DMS53 (cell line): Measurements from ENCODE around the gene CYP4B1.
"Not testable (repeated sequence)": the region's sequence is repeated elsewhere in the genome, so short reads cannot be mapped to it uniquely, and the experiment has no call there.

Experiments used
- DNase-seq: peaks from one replicate; lab custom pipeline; 2025; lab: John Stamatoyannopoulos, UW

CYP4B1 gene

DNA sequence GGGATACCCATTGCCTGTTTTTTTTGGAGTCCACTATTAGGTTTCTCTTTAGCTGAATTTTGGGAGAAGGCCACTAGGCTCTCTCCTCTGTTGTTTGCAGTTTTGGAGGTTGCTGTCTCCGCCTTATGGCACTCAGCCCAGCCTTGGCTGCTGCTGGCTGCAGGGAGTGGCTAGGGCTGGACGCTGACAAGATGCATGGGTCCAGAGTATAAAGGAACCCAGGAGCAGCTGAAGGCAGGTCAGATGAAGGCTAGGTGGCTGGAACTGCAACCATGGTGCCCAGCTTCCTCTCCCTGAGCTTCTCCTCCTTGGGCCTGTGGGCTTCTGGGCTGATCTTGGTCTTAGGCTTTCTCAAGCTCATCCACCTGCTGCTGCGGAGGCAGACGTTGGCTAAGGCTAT, at the start of gene CYP4B1:
Gene CYP4B1, plus strand, starts transcription at position 237 of the 400 bp plus-strand sequence. Its CDS starts 36 bp downstream, at position 273.
- DNase-seq = no peak

- DNase-seq = no peak
These were observed 49.4 kb upstream of the CYP4B1 start for GRCh38 chr1:46749404-46749803.

DNA sequence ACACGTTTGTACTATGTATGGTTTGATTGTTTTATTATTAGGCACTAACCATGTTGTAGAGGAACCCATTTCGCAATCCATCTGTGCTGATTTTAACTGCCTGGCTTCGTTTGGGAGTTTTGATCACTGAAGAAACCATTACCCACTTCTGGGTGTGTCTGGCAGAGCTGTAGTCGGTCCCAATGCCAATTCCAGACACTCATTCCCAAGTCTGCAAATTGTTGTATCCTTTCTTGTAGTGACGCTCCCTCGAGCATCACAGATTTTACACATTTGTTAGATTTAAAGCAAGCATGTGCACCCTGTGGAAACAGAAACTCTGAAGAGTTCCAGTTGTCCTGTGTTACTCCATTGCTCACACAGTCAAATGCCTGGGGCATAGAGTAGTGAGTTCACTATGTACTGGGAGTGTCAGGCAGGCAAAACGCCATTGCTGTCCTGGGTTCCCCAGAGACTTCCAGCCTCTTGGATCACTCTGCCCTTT, 48.9 kb upstream of the CYP4B1 start:
- DNase-seq = no peak

DNA sequence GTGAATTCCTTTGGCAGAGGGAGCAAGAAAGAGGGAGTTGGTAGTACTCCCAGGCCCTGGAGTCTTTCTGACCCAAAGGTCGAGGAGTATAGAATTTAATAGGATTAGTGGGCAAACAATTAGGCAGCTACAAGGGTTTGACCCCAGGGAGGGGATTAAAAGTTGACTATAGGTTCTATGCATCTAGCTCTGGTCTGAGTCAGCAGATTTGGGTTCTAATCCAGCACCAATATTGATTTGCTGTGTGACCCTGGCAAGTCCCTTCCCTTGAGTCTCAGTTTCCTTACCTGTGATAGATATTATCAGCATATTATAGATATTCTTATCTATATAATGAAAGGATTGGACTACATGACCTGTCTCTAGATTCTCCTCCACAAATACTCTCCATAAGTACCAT, 44.9 kb upstream of the CYP4B1 start:
- DNase-seq = no peak

DNA sequence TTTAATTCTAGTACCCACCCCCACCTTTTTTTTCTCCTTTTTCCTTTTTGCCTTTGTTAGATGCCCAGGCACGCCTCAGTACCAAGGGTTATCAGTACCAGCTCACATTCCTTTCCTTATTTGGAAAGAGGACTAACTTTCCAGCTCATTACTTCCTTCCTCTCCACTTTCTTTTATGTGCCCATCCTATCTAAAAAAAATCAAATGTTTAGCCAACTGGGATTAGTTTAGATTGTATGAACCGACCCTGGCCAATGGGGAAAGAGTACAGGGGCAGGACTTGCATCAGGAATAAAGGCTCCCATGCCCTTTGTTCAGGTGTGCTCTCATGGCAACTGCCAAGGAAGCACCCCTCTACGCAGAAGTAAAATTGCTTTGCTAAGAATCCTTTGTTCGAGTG, 44.1 kb upstream of the CYP4B1 start:
- DNase-seq = peak; percentile 39

- DNase-seq = peak; percentile 63
These were observed 43.7 kb upstream of the CYP4B1 start for GRCh38 chr1:46755121-46755520.

DNA sequence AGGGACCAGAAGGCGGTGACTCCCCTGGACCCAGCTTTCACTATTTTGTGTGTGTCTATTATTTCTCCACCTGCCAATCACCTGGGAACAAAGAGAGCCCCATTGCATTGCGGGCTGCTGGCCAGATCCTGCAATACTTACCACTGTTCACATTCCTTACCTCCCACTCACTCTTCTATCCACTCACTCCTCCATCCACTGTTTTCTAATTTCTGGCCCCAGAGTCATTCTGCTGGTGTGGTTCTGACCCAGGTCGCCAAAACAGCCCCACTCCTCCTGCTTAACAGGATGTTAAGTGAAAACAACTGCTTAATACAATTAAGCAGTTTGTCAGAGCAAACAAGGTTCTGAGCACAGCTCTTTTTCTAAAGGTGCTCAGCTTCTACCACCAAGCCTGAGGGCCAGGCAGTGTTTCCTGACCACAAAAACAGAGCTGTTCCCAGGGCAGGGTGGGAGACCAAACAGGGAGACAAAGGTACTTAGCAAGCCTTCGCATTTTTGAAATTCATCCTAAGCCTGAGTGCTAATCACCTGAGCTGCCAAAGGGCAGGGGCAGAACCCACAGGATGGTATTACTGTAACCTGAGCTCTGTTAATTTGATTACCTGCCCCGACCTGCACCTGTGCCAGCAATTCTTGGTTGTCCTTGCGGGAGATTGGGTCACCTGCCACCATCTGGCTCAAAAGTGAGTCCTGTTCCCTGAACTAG, 41.4 kb upstream of the CYP4B1 start:
- peak; percentile 93 for DNase-seq

- DNase-seq = no peak
These were observed 40.8 kb upstream of the CYP4B1 start for GRCh38 chr1:46757956-46758528.

GRCh38 chr1:46760558-46761166, 38.2 kb upstream of the CYP4B1 start:
- DNase-seq = no peak

DNA sequence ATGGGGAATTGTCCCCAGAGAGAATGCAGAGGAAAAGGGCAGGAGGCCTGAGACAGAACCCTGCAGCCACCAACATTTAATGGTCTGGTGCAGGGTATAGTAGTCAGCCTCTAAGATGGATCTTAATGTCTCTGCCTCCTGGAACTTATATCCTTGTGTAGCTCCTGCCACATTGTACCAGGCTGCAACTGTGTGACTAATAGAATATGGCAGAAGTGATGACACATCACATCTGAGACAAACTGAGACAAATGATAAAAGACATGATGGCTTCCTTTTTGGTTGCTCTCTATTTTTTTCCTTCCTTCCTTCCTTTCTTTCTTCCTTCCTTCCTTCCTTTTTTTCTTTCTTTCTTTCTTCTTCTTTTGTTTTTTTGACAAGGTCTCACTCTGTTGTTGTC, 37.1 kb upstream of the CYP4B1 start:
- peak; percentile 76 for DNase-seq

- DNase-seq = no peak
These were observed 34.4 kb upstream of the CYP4B1 start for GRCh38 chr1:46764402-46764801.

GRCh38 chr1:46767649-46768282, 31.1 kb upstream of the CYP4B1 start:
- DNase-seq = peak; percentile 99

DNA sequence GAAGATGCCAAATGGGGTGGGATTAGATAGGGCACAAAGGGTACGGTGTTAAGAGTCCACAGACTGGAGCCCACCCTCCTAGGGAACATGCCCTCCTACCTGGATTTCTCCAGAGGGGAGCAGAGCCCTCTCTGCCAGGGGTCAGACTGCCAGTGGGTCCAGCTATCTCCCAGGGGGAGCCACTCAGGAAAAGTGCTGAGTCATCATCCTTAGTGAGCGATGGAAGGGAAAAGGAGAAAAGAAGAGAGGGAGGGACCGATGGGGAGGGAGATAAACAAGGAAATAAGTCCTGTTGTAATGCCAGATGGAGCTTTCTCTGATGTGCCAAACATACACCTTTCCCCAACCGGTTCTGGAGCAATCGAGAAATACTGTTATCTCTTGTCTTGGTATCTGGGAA, 30.4 kb upstream of the CYP4B1 start:
- DNase-seq = peak; percentile 40

GRCh38 chr1:46769028-46769740, 29.7 kb upstream of the CYP4B1 start:
- no peak for DNase-seq

- peak; percentile 64 for DNase-seq
These were observed 28.3 kb upstream of the CYP4B1 start for GRCh38 chr1:46770541-46770940.

DNA sequence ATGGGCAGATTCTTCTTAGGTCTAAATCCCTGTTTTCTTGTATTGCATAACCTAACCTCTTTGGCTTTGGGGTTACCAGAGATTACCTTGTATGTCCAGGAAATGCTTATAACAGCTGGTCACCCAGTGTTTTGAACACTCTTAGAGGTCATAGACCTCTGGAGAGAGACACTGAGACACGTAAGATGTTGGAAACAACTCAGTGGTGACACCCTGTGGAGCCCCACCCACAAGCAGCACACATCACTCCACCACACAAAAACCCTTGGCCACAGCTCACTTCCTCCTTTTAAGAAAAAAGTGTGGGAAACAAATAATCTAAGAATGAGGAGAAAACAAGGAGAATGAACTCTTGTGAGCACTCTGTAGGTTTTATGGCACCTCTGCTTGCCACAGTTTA, 26.3 kb upstream of the CYP4B1 start:
- DNase-seq = peak; percentile 61

- DNase-seq = no peak
These were observed 24.5 kb upstream of the CYP4B1 start for GRCh38 chr1:46774297-46774696.

- not testable (repeated sequence) for DNase-seq
These were observed 20.4 kb upstream of the CYP4B1 start for GRCh38 chr1:46778456-46778855.

DNA sequence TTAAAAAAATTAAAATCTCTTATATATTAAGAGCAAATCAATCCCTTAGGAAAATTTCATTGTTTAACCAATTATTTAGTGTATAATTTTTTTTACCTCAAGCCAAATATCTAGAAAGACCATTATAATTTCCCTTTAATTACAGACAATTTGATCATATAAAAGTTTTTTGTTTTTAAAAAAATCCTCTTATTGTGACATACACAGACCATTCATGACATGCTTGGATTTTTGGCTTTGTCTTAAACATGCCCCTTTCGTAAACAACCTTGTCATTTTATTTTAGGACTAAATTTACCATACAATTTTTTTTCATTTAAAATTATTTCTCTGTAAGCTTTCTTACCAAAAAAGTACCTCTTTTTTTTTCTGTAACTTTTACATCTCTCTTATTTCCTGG, 14.2 kb upstream of the CYP4B1 start:
- peak; percentile 73 for DNase-seq

DNA sequence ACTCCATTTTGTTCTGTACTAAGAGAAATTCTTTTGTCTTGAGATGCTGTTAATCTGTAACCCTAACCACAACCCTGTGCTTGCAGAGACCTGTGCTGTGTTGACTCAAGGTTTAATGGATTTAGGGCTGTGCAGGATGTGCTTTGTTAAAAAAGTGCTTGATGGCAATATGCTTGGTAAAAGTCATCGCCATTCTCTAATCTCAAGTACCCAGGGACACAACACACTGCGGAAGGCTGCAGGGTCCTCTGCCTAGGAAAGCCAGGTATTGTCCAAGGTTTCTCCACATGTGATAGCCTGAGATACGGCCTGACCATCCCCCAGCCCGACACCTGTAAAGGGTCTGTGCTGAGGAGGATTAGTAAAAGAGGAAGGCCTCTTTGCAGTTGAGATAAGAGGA, 10.2 kb upstream of the CYP4B1 start:
- DNase-seq = peak; percentile 97

DNA sequence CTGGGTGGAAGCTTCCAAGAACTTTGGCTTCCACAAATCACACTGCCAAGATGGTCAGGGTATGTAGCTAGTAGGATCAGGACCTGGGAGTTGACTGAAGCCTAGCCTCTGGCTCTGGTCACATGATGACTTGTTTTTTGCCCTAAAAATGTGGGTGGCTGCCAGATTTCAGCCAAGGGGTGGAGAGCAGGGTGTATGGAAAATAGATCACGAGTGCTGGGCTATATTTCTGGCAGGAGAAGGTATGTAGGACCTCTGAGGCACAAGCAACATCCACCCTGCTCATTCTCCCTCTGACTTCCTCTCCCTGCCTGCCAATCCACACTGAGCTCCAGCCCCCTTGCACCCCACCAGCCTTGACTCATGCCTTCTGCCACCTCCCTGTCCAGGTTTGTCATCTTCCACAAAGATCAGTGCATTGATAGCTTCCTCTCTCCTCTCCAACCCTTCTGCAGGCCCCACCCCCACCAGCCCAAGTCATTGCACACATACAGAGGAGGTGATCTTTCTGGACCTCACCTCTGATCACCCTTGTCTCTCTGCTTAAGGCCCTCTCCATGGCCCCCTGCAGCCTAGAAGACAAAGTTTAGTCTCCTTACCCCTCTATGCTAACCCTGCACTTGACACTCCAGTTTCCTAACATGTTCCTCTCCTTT, 8.3 kb upstream of the CYP4B1 start:
- no peak for DNase-seq

DNA sequence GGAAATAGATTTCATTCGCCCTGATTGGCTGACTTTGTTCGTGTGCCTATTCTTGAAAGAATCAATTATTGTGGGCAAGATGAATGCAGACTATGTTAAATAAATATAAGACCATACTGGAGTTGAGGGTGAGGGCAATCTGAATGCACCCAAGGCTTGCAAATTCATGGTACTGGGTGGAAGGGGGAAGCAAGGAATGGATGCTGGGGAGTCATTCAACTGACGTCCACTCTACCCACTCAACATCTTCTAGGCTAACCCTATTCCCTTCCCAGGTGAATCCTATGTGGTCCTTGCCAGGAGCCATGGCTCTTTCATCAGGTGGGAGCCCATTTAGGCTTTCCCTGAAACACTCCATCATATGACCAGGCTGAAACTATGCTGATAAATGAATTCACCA, 5.7 kb upstream of the CYP4B1 start:
- DNase-seq = no peak
